ENCODE data around the gene PRELID1.

Gene PRELID1

GRCh38 chr5:177276886-177277285, 26.7 kb upstream of the PRELID1 start:
- Histone ChIP-seq H3K9me3 (ENCODE audit: severe bottlenecking) (no peaks in the 10 kb centered on the region), H3K4me3 (ENCODE audit: low read depth, low read length) (no peak overlapping the region), H3K36me3 (peaks cover 5% of the 10 kb centered on the region)

GRCh38 chr5:177288191-177288590, 15.4 kb upstream of the PRELID1 start:
- Histone ChIP-seq H3K4me3 (ENCODE audit: low read depth, low read length) (no peak overlapping the region), H3K27ac (no peak overlapping the region), H3K9me3 (ENCODE audit: severe bottlenecking) (no peaks in the 10 kb centered on the region), H3K36me3 (peaks cover 13% of the 10 kb centered on the region), H3K27me3 (ENCODE audit: insufficient read depth, low read depth, severe bottlenecking) (no peaks in the 10 kb centered on the region)
- no peak for TF ChIP-seq CTCF (IDR thresholded peaks at IDR 0.05; ENCODE audit: low read depth, low read length)
- DNase-seq = no peak

More at GRCh38 chr5:177276886-177277285, 26.7 kb upstream of the PRELID1 start:
- Histone ChIP-seq H3K27ac (no peak overlapping the region), H3K27me3 (ENCODE audit: insufficient read depth, low read depth, severe bottlenecking) (no peaks in the 10 kb centered on the region)
- no peak for TF ChIP-seq CTCF (IDR thresholded peaks at IDR 0.05; ENCODE audit: low read depth, low read length)
- DNase-seq = no peak

- no peak for TF ChIP-seq CTCF (IDR thresholded peaks at IDR 0.05; ENCODE audit: low read depth, low read length)
- H3K4me3 ChIP-seq (ENCODE audit: low read depth, low read length) = no peak overlapping the region
- peaks cover 27% of the 10 kb centered on the region for H3K36me3 ChIP-seq
- H3K27ac ChIP-seq = no peak overlapping the region
- no peak for DNase-seq
- no peaks in the 10 kb centered on the region for H3K9me3 ChIP-seq (ENCODE audit: severe bottlenecking)
- H3K27me3 ChIP-seq (ENCODE audit: insufficient read depth, low read depth, severe bottlenecking) = no peaks in the 10 kb centered on the region
These were observed 12.6 kb upstream of the PRELID1 start for GRCh38 chr5:177290816-177291596.

GRCh38 chr5:177291735-177292134, 11.9 kb upstream of the PRELID1 start:
- Histone ChIP-seq H3K4me3 (ENCODE audit: low read depth, low read length) (no peak overlapping the region), H3K36me3 (peaks cover 27% of the 10 kb centered on the region), H3K27ac (no peak overlapping the region), H3K27me3 (ENCODE audit: insufficient read depth, low read depth, severe bottlenecking) (no peaks in the 10 kb centered on the region), H3K9me3 (ENCODE audit: severe bottlenecking) (no peaks in the 10 kb centered on the region)
- DNase-seq = no peak
- TF ChIP-seq CTCF (IDR thresholded peaks at IDR 0.05; ENCODE audit: low read depth, low read length) = no peak

GRCh38 chr5:177293819-177294581, 9.6 kb upstream of the PRELID1 start:
- DNase-seq = no peak
- H3K9me3 ChIP-seq (ENCODE audit: severe bottlenecking) = no peaks in the 10 kb centered on the region
- TF ChIP-seq CTCF (IDR thresholded peaks at IDR 0.05; ENCODE audit: low read depth, low read length) = no peak
- H3K36me3 ChIP-seq = peaks cover 23% of the 10 kb centered on the region
- no peaks in the 10 kb centered on the region for H3K27me3 ChIP-seq (ENCODE audit: insufficient read depth, low read depth, severe bottlenecking)
- no peak overlapping the region for H3K4me3 ChIP-seq (ENCODE audit: low read depth, low read length)
- no peak overlapping the region for H3K27ac ChIP-seq
